Smooth muscle cell (in vitro differentiated cells): Measurements from ENCODE around the gene SMAD4. TPM values are rescaled to one million over a fixed set of nuclear protein-coding genes. Genes with fewer than 3 reads are reported as not detected.

Source experiments
- DNase-seq: peaks from one replicate; lab custom pipeline; 2025; ENCODE audit not compliant: unreplicated experiment; lab: John Stamatoyannopoulos, UW
- H2AFZ ChIP-seq: fragments of 200-600 bp; sonication (generic); 2 replicates; pipeline ENCODE4 v1.6.0; 2016; ENCODE audit warnings: antibody characterized with exemption, low read depth, mild to moderate bottlenecking
- H3F3A ChIP-seq: fragments of 200-600 bp; sonication (generic); 2 replicates; pipeline ENCODE4 v1.6.0; 2017; ENCODE audit warnings: antibody characterized with exemption, low read depth
- H3K27ac ChIP-seq: fragments of 200-600 bp; sonication (generic); 2 replicates; pipeline ENCODE4 v1.5.1; 2016; ENCODE audit warnings: low read depth, mild to moderate bottlenecking
- H3K27me3 ChIP-seq: fragments of 200-600 bp; sonication (generic); 2 replicates; pipeline ENCODE4 v1.6.1; 2016; ENCODE audit warnings: low read depth, mild to moderate bottlenecking
- H3K36me3 ChIP-seq: fragments of 200-600 bp; sonication (generic); 2 replicates; pipeline ENCODE4 v1.5.1; 2016; ENCODE audit warnings: low read depth
- H3K4me1 ChIP-seq: fragments of 200-600 bp; sonication (generic); 2 replicates; pipeline ENCODE4 v1.5.1; 2016; ENCODE audit warnings: low read depth
- H3K4me2 ChIP-seq: fragments of 200-600 bp; sonication (generic); 2 replicates; pipeline ENCODE4 v1.6.0; 2016; ENCODE audit warnings: mild to moderate bottlenecking
- H3K4me3 ChIP-seq: fragments of 200-600 bp; sonication (generic); 2 replicates; pipeline ENCODE4 v1.5.1; 2016; ENCODE audit warnings: mild to moderate bottlenecking
- H3K79me2 ChIP-seq: fragments of 200-600 bp; sonication (generic); 2 replicates; pipeline ENCODE4 v1.6.0; 2016; ENCODE audit warnings: low read depth, mild to moderate bottlenecking
- H3K9ac ChIP-seq: fragments of 200-600 bp; sonication (generic); 2 replicates; pipeline ENCODE4 v1.6.0; 2016; ENCODE audit warnings: low read depth
- H3K9me3 ChIP-seq: fragments of 200-600 bp; sonication (generic); replicated peaks from 2 replicates; pipeline ENCODE4 v1.5.1; 2016; ENCODE audit warnings: low read depth
- H4K20me1 ChIP-seq: fragments of 200-600 bp; sonication (generic); 2 replicates; pipeline ENCODE4 v1.6.0; 2016; ENCODE audit warnings: low read depth
- WGBS: methylation state at CpG from one replicate; pipeline ENCODE4 v1.1.7; 2016; ENCODE audit warnings: low lambda C conversion rate; 5-methylcytosine and 5-hydroxymethylcytosine counted together
- polyA plus RNA-seq: library from polyadenylated mRNA; unstranded; fragments of >200 nt; fragmentation: Nextera tagmentation; extraction: Ambion mirVana; gene quantifications from 2 replicates; pipeline ENCODE4 v1.2.1, GENCODE V29; 2016
- total RNA-seq: library from RNA; depleted of rRNA; stranded (reverse); fragments of >200 nt; gene quantifications from 2 replicates; pipeline ENCODE4 v1.2.3, GENCODE V29; 2014
- TF ChIP-seq, protein P1 (sequence below): fragments of 200-600 bp; sonication (generic); IDR thresholded peaks from 2 replicates; pipeline ENCODE4 v1.5.1; 2017; ENCODE audit warnings: borderline replicate concordance, mild to moderate bottlenecking, antibody characterized with exemption; ENCODE audit not compliant: insufficient read depth, poor library complexity, severe bottlenecking

Gene SMAD4
- total and polyA plus RNA-seq, 2 experiments from 2014 or later: 76.4 to 88.9 TPM

DNA sequence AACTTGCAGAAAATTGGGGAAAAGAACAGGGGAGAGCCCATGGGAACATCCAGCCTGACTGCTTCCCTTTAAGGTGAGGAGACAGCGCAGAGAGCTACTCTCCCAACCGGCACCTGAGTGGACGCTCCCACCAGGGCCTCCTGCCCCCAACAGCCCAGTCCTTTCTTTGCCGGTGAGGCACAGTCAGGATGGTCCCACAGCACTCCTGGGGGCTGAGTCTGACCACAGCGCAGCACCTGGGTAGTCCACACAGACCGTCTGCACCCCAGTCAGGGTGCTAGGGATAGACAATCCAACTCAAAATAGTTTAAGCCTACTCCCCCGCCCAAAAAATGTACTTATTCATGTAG, 93.0 kb downstream of the SMAD4 start:
- no peaks in the 10 kb centered on the region for H3K9me3 ChIP-seq
- 86% methylated on average over 7 of the region's 7 CpGs for WGBS
- TF ChIP-seq, protein P1, sequence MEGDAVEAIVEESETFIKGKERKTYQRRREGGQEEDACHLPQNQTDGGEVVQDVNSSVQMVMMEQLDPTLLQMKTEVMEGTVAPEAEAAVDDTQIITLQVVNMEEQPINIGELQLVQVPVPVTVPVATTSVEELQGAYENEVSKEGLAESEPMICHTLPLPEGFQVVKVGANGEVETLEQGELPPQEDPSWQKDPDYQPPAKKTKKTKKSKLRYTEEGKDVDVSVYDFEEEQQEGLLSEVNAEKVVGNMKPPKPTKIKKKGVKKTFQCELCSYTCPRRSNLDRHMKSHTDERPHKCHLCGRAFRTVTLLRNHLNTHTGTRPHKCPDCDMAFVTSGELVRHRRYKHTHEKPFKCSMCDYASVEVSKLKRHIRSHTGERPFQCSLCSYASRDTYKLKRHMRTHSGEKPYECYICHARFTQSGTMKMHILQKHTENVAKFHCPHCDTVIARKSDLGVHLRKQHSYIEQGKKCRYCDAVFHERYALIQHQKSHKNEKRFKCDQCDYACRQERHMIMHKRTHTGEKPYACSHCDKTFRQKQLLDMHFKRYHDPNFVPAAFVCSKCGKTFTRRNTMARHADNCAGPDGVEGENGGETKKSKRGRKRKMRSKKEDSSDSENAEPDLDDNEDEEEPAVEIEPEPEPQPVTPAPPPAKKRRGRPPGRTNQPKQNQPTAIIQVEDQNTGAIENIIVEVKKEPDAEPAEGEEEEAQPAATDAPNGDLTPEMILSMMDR: no peak

DNA sequence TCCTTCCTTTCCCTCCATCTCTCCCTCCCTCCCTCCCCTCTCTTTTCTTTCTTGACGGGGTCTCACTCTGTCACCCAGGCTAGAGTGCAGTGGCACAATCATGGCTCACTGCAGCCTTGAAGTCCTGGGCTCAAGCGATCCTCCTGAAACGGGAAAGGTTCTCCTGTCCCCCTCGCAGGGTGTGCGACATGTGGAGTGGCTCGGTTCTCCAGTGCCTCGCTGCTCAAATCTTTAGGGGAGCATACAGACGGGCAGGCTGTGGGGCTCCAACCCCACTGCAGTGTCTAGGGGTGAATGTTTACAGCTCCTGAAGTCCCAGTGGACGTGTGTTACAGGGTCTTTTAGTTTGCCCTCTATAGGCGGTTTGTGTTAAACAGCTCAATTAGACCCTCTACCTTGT, 93.5 kb downstream of the SMAD4 start:
- DNase-seq: no peak
- Histone ChIP-seq H3K4me1 (no peaks in the 10 kb centered on the region), H3K36me3 (no peaks in the 10 kb centered on the region), H2AFZ (no peak overlapping the region), H3K9ac (no peak overlapping the region), H4K20me1 (no peaks in the 10 kb centered on the region), H3K27ac (no peak overlapping the region), H3K4me2 (no peak overlapping the region), H3K9me3 (no peaks in the 10 kb centered on the region), H3K79me2 (no peaks in the 10 kb centered on the region), H3F3A (no peaks in the 10 kb centered on the region), H3K4me3 (no peak overlapping the region), H3K27me3 (no peaks in the 10 kb centered on the region)
- TF ChIP-seq, protein P1: no peak
- WGBS: 95% methylated on average over 9 of the region's 10 CpGs

More for the DNA sequence above, 93.0 kb downstream of the SMAD4 start:
- DNase-seq: no peak
- Histone ChIP-seq H4K20me1 (no peaks in the 10 kb centered on the region), H3K36me3 (no peaks in the 10 kb centered on the region), H2AFZ (no peak overlapping the region), H3K4me3 (no peak overlapping the region), H3K9ac (no peak overlapping the region), H3F3A (no peaks in the 10 kb centered on the region), H3K79me2 (no peaks in the 10 kb centered on the region), H3K27me3 (no peaks in the 10 kb centered on the region), H3K4me1 (no peaks in the 10 kb centered on the region), H3K27ac (no peak overlapping the region), H3K4me2 (no peak overlapping the region)

DNA sequence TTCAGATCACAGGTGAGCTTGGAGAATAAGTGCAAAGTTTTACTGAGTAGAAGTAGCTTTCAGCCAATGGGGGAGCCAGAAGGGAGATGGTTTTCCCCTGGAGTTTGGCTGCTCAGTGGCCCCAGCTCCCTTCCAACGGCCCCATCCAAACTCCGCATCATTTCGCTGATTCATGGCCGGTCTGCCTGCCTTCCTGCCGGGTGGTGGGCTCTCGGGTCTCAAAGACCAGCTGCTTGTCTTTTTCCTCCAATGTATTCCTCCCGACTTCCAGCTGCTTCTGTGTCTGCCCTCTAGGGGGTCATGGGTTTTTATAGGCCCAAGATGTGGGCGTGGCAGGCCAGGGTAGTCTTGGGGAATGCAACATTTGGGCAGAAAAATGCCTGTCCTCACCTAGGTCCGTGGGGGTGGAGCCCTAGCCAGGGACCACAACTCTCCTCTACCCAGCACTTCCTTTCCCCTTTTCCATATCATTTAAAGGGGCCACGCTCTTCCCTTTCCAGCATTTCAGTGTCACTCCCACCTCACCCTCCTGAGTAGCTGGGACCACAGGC, 94.0 kb downstream of the SMAD4 start:
- WGBS: 84% methylated on average over 10 of the region's 10 CpGs
- DNase-seq: no peak
- no peaks in the 10 kb centered on the region for H3K27me3 ChIP-seq

DNA sequence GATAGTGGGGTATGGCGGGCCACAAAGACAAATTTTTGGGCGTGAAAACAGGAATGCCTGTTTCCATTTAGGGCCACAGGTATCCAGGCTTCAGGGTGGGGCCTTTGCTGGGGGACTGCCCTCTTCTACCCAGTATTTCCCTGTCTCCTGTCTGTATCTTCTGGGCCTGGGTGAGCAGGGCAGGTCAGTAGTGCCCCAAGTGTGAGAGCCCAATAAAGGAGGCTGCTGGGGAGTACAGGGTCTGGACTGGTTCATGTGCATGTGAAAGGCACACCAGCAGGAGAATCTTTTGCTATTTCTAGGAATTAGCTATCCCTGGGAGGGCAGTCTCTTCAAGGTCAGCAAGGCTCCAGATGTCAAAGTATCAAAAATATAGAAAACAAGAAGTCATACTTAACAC, 96.0 kb downstream of the SMAD4 start:
- Histone ChIP-seq H4K20me1 (no peaks in the 10 kb centered on the region), H3F3A (no peaks in the 10 kb centered on the region), H3K9ac (no peak overlapping the region), H3K4me2 (no peak overlapping the region), H3K4me1 (no peaks in the 10 kb centered on the region), H3K4me3 (no peak overlapping the region), H3K27me3 (no peaks in the 10 kb centered on the region), H3K36me3 (no peaks in the 10 kb centered on the region), H3K79me2 (no peaks in the 10 kb centered on the region), H3K9me3 (no peaks in the 10 kb centered on the region), H3K27ac (no peak overlapping the region), H2AFZ (no peak overlapping the region)
- TF ChIP-seq, protein P1: no peak
- 93% methylated on average over 2 of the region's 2 CpGs for WGBS
- DNase-seq: no peak

More for the DNA sequence above, 94.0 kb downstream of the SMAD4 start:
- Histone ChIP-seq H4K20me1 (no peaks in the 10 kb centered on the region), H3K27ac (no peak overlapping the region), H3K4me1 (no peaks in the 10 kb centered on the region), H3K36me3 (no peaks in the 10 kb centered on the region), H3K9ac (no peak overlapping the region), H3K9me3 (no peaks in the 10 kb centered on the region), H3F3A (no peaks in the 10 kb centered on the region), H3K4me3 (no peak overlapping the region), H2AFZ (no peak overlapping the region), H3K79me2 (no peaks in the 10 kb centered on the region), H3K4me2 (no peak overlapping the region)
- TF ChIP-seq, protein P1: no peak
